ENCODE measurements around the gene FCHO2.

The FCHO2 gene

GRCh38 chr5:73031839-73032238, 76.0 kb downstream of the FCHO2 start:
- DNase-seq: no peak

DNA sequence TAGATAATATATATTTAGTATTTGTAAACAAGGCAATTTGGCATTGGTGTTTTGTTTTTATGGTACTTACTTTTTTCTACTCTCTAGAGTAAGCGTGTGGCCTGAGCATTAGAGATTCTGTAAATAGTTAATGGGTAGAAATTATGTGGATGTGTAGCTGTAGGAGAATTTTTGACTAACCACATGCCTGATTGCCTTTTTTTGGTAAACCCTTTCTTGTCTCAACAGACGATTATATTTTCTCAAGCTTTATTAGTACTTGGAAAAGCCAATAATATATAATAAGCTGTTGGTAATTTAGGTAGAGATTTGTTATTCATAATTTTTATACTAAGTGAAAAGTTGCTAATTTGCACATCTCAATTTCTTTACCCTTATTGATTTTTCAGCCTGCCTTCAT, 76.8 kb downstream of the FCHO2 start:
- no peak for DNase-seq

DNA sequence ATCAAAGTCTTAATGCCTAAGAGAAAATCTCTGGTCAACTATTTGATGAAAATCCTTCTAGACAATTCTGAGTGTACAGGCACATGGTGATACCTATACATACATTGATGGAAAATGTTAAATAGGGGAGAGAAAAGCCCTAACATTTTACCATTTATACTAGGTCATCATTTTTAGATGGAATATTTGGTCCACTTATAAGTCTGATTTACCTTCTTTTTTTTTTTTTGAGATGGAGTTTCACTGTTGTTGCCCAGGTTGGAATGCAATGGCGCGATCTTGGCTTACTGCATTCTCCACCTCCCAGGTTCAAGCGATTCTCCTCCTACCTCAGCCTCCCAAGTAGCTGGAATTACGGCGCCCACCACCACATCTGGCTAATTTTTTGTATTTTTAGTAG, 81.7 kb downstream of the FCHO2 start:
- DNase-seq: no peak

- DNase-seq: no peak
Observed at GRCh38 chr5:73039082-73039481, 83.2 kb downstream of the FCHO2 start.

DNA sequence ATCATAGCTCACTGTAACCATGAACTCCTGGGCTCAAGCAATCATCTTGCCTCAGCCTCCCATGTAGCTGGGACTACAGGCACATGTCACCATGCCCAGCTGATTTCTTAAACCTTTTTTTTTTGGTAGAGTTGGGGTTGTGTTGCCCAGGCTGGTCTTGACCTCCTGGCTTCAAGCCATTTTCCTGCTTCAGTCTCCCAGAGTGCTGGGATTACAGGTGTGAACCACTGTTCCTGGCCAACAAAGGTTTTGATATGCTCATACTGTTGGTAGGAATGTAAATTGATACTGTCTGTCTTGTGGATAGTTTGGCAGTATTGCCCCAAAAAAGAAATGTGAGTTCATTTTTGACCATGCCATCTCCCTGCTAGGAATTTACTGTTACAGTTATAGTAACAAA, 87.2 kb downstream of the FCHO2 start:
- DNase-seq: no peak

GRCh38 chr5:73044546-73044945, 88.7 kb downstream of the FCHO2 start:
- no peak for DNase-seq

DNA sequence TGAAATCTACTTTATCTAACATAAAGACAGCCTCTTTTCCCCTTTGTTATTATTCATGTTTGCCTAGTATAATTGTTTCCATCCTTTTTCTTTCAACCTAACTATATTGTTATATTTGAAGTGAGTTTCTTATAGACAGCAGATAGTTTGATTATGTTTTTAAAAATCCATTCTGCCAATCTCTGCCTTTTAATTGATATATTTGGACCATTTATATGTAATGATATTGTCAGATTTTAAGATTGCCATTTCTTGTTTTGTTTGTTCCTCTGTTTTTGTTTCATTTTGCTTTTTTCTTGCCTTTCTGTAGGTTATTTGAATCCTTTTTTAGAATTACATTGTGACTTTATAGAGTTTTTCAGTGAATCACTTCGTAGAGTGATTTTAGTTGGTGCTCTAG, 89.8 kb downstream of the FCHO2 start:
- no peak for DNase-seq

- no peak for DNase-seq
Observed at GRCh38 chr5:73061593-73061992, 105.8 kb downstream of the FCHO2 start.

DNA sequence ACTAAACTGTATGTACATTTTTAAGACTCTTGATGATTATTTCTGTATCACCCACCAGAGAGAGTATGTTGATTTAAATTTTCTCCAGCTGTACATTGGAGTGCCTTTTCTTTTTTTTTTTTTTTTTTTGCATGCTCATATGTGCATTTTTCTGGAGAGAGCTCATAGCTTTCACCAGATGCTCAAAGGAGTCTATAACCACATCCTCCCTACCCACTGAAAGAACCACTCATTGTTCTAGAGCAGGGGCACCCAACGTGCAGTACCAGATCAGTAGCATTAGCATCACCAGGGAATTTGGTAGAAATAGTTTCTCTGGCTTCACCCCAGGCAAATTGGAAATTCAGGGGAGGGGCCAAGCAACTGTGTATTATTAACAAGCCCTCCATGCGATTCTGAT, 110.6 kb downstream of the FCHO2 start:
- no peak for DNase-seq

DNA sequence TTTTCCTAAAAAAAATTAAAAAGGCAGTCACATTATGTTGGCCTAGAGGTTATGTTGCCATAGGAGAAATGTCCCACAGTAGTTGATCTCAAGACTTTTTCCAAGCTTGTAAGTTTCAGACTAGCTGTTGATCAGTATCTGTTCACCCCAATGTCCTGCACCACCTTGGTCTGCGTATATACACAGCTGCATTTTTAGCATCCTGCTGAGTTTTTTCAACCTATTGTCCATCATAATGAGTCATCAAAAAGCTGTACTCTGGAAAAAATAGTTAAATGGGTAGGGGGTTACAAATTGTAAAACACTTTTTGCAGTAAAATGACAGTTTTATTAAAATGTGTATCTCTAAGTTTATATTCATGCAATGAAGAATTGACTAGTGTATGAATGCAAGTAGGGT, 111.4 kb downstream of the FCHO2 start:
- no peak for DNase-seq

DNA sequence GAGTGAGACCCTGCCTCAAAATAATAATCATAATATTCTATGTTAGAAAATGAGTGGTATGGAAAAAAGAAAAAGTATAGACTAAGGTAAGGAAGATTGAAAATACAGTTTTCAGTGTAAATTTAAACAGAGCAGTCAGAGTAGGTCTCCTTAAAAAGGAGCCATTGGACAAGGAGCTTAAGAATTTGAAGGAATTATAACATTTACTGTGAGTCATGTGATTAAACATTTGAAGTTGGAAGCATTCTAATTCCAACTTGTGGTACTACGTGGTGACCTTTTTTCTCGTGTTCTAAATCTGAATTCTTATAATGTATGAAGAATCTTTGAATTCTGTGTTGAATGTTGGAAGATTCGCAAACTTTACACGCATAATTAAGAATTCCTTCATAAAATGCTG, 125.3 kb downstream of the FCHO2 start:
- no peak for DNase-seq

DNA sequence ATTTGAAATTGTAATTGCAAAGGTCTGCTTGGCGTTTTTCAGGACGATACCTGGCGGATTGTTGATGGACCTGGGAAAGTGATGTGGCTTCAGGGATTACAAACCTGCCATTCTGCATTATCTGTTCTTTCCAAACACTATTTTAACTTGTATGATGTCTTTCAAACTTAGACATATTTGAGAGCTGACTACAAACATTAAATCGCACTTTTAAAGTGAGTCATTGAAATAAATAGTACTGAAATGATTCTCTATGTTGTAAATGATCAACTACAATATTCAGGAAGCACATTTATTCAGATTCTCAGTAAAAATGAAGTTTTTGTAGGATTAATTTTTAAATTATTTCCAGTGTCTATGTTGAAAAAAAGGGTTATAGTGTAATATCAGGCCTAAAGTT, 132.2 kb downstream of the FCHO2 start:
- DNase-seq: no peak

- peak in 1 of 2 experiments; percentile 17 for DNase-seq
Observed at GRCh38 chr5:73093943-73094342, 138.1 kb downstream of the FCHO2 start.

DNA sequence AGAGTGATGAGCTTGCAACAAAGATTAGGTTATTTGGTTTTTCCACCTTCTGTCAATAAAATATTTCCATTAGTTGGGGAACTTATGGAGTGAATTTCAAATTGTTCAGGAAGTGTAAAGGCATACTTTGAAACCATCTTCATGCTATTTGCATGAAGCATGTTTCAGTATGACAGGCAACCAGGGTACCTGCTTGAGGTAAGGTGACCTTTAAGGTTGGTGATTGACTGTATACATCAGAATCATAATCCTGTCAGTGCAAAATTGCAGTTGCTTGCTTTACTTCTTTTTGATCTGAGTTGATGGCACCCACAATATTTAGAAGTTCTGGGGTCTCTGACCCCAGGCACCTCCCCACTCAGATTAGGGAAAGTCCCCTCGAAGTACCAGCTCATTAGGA, 138.6 kb downstream of the FCHO2 start:
- DNase-seq: no peak

- no peak for DNase-seq
Observed at GRCh38 chr5:73095564-73096238, 139.9 kb downstream of the FCHO2 start.

DNA sequence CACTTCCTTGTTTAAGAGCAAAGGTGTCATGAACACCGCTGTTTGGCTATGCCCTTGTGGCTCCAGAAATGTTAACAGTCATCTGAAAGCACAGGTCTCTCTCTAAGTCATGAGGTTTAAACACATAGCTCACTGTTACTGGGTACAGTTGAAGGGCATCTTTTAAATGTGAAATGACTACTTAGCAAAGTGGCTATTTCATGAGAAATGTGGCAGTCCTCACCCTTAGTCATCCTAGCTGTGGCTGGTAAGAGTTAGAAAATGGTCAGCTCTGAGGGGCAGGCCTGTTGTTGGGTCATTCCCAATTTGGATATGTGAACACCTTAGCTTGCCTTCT, 140.4 kb downstream of the FCHO2 start:
- DNase-seq: no peak

DNA sequence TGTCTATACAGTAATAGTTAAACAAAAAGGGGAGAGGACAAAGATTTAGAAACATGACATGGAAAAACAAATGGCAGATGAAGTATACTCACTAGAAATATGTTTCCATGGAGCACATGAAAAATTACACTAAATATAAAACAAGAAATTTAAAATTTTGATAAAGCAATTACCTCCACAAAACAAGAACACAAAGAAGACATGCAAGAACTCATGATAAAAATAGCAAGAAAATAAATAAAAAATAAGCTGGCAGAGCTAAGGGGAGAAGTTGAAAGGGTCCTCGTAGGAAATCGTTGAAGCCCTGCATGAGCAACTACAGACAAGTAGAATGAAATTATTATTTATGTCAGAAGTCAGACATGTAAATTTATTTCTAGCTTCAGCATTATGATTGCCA, 141.9 kb downstream of the FCHO2 start:
- DNase-seq: no peak

- DNase-seq: no peak
Observed at GRCh38 chr5:73100109-73100508, 144.3 kb downstream of the FCHO2 start.

DNA sequence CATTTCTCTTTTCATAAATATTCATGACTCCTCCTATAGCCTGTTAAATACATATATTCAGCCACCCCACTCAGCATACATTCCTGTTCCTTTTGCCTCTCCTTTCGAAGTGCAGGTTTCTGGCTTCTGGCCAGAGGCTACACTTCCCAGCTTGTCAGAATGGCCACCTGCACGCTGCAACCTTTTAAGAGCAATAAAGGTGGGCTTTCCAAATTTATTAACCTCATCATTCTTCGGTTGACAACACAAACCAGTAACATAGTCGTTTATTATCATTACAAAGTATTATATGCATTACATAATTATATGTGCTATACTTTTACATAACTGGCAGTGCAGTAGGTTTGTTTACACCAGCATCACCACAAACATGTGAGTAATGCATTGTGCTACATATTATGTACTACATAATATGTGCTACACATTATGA, 148.0 kb downstream of the FCHO2 start:
- no peak for DNase-seq

GRCh38 chr5:73104326-73104725, 148.5 kb downstream of the FCHO2 start:
- no peak for DNase-seq

- DNase-seq: no peak
Observed at GRCh38 chr5:73106335-73106734, 150.5 kb downstream of the FCHO2 start.

DNA sequence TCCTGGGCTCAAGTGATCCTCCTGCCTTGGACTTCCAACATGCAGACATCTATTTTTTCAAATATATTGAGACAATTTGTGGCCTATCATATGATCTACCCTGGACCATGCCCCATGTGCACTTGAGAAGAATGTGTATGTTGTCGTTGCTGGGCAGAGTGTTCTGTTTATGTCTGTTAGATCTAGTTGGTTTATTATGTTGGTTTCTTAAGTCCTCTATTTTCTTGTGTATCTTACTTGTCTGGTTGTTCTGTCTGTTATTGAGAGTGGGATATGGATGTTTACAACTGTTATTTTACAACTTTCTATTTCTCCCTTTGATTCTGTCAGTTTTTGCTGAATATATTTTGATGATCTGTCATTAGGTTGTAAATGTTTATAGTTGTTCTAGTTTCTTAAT, 154.3 kb downstream of the FCHO2 start:
- DNase-seq: no peak

DNA sequence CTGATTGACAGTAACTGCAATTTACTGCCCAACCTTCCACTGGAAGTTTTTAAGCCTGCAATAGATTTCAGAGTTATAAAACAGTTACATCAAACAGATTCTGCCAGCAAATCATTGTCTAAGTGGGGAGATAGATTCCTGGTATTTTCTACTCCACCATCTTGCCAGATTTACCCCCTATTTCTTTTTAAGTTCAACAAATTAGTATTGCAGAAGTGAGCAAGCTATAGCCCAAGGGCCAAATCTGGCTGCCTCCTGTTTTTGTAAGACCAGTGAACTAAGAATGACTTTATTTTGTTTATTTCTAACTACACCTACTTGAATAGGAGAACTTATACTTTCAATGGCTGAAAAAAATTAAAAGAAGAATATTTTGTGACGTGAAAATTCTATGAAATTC, 155.7 kb downstream of the FCHO2 start:
- no peak for DNase-seq

GRCh38 chr5:73112359-73112758, 156.5 kb downstream of the FCHO2 start:
- DNase-seq: no peak

DNA sequence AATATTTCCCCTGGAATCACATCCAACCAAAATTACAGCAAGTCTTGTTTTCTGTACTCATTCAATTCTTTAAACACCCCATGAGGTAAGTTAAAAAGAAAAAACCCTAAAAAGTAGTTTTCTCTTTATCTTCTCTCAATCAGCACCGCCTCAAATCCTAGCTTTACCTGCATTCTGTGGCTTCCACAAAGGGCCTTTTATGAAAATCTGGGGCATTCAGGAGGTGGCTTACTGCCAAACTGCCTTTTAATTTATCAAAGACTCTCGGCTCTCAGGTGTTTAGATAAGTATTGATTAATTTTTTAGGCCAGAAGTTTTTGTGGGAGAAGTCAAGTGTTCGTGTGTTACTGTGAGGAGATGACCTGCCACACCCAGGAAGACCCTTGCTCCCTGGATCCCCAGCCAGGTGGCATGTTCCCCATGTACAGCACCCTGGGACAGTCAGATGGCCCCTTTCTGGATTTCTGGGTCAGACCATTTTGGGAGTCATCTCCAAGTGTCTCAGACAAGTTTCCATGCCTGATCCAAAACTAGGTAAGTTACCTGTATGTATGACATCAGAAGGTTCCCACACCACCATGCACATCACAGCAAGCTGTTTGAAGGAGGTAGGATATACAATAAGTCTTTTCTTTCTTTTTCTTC, 158.3 kb downstream of the FCHO2 start:
- no peak for DNase-seq
